Gastroesophageal sphincter (tissue), 3 donors: ENCODE results near the gene MEOX1.

ENCODE experiments used
- CTCF ChIP-seq, 4 experiments: fragments of 200-600 bp in 2 of 4; fragments of 450-650 bp in 2 of 4; sonication (generic) in 1 of 4; IDR thresholded peaks; one replicate each; pipeline ENCODE4 v1.5.1; 2017 to 2019; ENCODE audit warnings: antibody characterized with exemption in 4 of 4, mild to moderate bottlenecking in 2 of 4, moderate library complexity in 2 of 4
- POLR2A ChIP-seq, 2 donors: fragments of 450-650 bp; IDR thresholded peaks; one replicate each; pipeline ENCODE4 v1.6.1; 2017; ENCODE audit warnings: antibody characterized with exemption in 2 of 2, mild to moderate bottlenecking in 2 of 2, moderate library complexity in 1 of 2

- TF ChIP-seq POLR2A (IDR thresholded peaks at IDR 0.05), result no peak
- TF ChIP-seq CTCF (IDR thresholded peaks at IDR 0.05), result no peak
Observed at GRCh38 chr17:43702637-43703036, 40.9 kb upstream of the MEOX1 start.
